GM13976 (cell line): ENCODE data around the gene CFAP69.

Experiments
- DNase-seq: peaks from one replicate; pipeline ENCODE4 v3.0.0; 2012; ENCODE audit warnings: low spot score
- CTCF ChIP-seq: IDR thresholded peaks from 2 replicates; pipeline ENCODE4 v1.5.1; 2012; ENCODE audit warnings: borderline replicate concordance, mild to moderate bottlenecking; ENCODE audit not compliant: insufficient read depth; ENCODE audit errors: extremely low read depth, missing control alignments, control extremely low read depth
- in situ Hi-C: fragments of 300-500 bp; cut with MboI; formaldehyde crosslinking; loops from one replicate; pipeline ENCODE4 v1.12.0; 2022; ENCODE audit warnings: low sequenced_read_pairs, mixed read lengths, inconsistent platforms; ENCODE audit not compliant: unreplicated experiment

The CFAP69 gene

GRCh38 chr7:90244909-90245851 is at the start of gene CFAP69:
Gene CFAP69, plus strand, starts transcription at chr7:90245174. Its CDS starts 251 bp downstream, at chr7:90245425.
- TF ChIP-seq CTCF: no peak
- peak; percentile 87 for DNase-seq
- in situ Hi-C loops: loop anchor here (10.0 kb wide), 1 partner anchor 80 kb away; no protein-coding TSS in a partner anchor

- DNase-seq: no peak
- no peak for TF ChIP-seq CTCF
- in situ Hi-C loops: no loop called here
These were observed 43.3 kb upstream of the CFAP69 start for GRCh38 chr7:90201500-90202195.

GRCh38 chr7:90207956-90208355 is 37.0 kb upstream of the CFAP69 start:
- in situ Hi-C loops: no loop called here
- no peak for TF ChIP-seq CTCF

GRCh38 chr7:90209776-90210175 is 35.2 kb upstream of the CFAP69 start:
- no peak for DNase-seq
- in situ Hi-C loops: no loop called here
- no peak for TF ChIP-seq CTCF

More at GRCh38 chr7:90207956-90208355, 37.0 kb upstream of the CFAP69 start:
- no peak for DNase-seq

- TF ChIP-seq CTCF: no peak
- DNase-seq: no peak
- in situ Hi-C loops: no loop called here
These were observed 34.5 kb upstream of the CFAP69 start for GRCh38 chr7:90210475-90210874.

- no peak for TF ChIP-seq CTCF
- peak; percentile 13 for DNase-seq
- in situ Hi-C loops: no loop called here
These were observed 34.0 kb upstream of the CFAP69 start for GRCh38 chr7:90210981-90211380.
